HG03095 (cell line): ENCODE data around the gene DYNLT3.

ENCODE experiments used
- ATAC-seq: cut with Tn5 transposase; IDR thresholded peaks from one replicate; pipeline ENCODE4 v1.9.1; 2021; ENCODE audit warnings: moderate library complexity; ENCODE audit not compliant: unreplicated experiment

Gene DYNLT3

DNA sequence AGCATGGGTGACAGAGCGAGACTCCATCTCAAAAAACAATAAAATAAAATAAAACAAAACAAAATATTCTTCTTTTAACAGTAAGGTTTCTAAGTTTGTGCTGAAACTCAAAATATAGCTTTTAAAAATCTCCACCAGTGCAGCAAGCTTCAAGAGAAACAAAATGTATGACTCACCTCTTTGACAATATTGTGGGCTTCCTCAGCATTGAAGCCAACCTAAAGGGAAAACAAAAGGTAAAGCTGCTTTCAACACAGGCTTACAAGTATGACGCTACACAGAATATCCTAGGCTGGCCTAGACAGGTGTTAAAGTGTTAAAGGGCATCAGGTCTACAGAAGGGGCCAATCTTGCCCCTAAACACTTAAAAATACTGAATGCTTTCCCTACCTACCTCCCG, 1.2 kb downstream of the DYNLT3 start:
- ATAC-seq = no peak

DNA sequence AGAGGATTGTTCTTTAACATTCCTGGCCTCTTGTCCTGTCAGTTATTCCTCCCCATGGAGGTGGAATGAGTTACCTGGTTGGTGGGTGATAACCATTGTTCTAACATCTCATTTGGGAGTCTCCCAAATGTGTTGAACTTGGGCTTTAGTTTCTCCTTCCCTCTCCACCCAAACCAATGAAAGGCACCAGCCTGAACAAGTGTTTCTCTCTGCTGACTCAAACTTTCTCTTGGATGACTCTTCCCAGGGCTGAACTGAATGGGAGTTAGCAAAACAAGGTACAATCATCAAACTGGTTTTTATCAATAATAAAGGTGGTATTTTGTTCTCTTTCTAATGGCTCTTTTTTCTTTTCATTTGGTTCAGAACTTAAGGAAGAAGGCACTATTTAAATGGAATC, 2.7 kb downstream of the DYNLT3 start:
- no peak for ATAC-seq

DNA sequence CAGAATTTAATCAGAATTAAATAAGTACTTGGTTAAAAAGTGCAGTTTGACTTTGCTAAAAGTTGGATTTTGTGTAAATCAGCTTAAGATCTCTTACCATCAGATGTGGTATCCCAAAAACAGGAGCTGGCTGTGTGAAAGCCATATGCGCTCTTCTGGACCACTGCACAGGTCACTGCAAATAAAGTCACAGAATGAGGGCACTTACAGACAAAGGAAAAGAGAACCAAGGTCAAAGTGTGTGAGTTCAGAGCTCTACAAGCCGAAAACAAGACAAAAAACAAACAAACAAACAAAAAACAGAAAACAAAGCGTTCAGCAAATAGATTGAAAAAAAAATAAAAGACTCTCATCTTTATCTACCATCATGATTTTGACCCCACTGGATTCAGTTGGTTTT, 6.4 kb downstream of the DYNLT3 start:
- no peak for ATAC-seq

GRCh38 chrX:37834937-37835336, 12.4 kb downstream of the DYNLT3 start:
- ATAC-seq = no peak

GRCh38 chrX:37830371-37830770, 17.0 kb downstream of the DYNLT3 start:
- no peak for ATAC-seq

DNA sequence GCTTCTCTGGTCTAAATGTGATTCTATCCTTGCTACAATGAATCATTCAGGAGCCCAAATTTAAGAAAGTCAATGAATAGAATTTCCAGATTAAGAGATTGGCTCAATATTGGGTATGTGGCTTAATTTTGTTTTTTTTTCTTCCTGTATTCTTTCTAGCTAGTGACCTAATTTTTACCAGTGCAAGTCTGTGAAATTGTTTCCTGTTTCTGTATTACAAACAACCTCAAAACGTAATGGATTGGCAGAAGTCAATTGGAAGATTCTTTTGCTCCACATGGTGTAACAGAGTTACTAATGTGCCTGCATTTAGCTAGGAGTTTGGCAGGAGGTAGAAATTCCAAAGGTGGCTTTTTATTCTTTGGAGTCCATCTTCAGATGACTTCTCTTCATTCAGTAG, 17.6 kb downstream of the DYNLT3 start:
- no peak for ATAC-seq

- no peak for ATAC-seq
Measured at GRCh38 chrX:37825215-37825842, 22.0 kb downstream of the DYNLT3 start.

GRCh38 chrX:37824491-37825214, 22.7 kb downstream of the DYNLT3 start:
- ATAC-seq = no peak

GRCh38 chrX:37820646-37821045, 26.7 kb downstream of the DYNLT3 start:
- no peak for ATAC-seq

GRCh38 chrX:37818031-37818430, 29.3 kb downstream of the DYNLT3 start:
- peak; percentile 50 for ATAC-seq

- no peak for ATAC-seq
Measured at GRCh38 chrX:37817579-37817978, 29.8 kb downstream of the DYNLT3 start.

- no peak for ATAC-seq
Measured at GRCh38 chrX:37817176-37817575, 30.2 kb downstream of the DYNLT3 start.

DNA sequence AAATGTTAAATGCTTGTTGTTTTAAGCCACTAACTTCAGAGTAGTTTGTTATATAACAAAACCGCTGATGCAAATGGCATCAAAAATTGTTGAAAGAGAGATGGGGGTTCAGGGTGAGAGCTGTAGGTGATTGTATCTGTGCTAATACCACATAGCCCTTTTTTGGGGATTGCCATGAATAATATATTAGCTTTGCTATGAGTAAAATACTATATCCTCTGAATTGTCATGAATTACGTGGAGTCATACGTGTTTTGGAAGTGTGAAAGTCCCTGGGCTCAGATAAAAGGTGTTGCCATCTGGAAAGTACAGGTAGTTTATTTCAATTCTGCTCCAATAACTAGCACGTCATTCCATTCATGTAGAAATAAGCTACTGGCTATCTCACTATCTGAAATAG, 30.6 kb downstream of the DYNLT3 start:
- ATAC-seq = no peak

- no peak for ATAC-seq
Measured at GRCh38 chrX:37815366-37815765, 32.0 kb downstream of the DYNLT3 start.

GRCh38 chrX:37813570-37813969, 33.8 kb downstream of the DYNLT3 start:
- no peak for ATAC-seq

DNA sequence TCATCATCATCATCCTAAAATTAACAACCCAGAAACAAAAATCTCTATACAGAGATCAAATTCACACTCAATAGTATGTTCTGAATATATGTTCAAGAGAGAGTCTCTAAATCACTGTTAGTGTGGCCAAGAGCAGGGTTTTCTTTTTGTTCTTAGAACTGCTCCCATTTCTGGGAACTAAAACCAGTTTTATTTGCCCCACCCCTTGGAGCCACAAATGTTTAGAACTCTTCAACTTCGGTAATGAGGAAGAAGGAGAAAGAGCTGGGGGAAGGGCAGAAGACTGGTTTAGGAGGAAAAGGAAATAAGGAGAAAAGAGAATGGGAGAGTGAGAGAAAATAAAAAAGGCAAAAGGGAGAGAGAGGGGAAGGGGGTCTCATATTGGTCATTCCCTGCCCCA, 35.3 kb downstream of the DYNLT3 start:
- no peak for ATAC-seq

GRCh38 chrX:37809970-37810369, 37.4 kb downstream of the DYNLT3 start:
- ATAC-seq = peak; percentile 40

- ATAC-seq = no peak
Measured at GRCh38 chrX:37803057-37803456, 44.3 kb downstream of the DYNLT3 start.

DNA sequence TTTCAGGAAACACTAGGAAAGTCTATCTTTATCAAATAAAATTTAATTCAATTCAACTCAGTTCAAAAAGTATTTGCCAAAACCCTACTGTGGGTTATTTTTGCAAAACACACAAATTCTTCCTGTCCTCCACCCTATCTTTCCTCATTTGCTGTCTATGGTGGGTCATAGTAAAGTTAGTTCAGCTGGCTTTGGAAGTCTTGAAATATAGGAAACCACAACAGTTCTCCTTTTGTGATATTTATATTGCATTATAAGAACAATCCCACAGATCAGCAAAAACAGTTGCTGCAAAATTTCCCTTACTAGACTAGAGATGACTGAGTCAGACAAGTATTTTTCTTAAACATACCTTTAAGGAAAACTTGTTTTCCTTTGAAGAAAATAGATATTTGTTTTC, 45.3 kb downstream of the DYNLT3 start:
- ATAC-seq = no peak

DNA sequence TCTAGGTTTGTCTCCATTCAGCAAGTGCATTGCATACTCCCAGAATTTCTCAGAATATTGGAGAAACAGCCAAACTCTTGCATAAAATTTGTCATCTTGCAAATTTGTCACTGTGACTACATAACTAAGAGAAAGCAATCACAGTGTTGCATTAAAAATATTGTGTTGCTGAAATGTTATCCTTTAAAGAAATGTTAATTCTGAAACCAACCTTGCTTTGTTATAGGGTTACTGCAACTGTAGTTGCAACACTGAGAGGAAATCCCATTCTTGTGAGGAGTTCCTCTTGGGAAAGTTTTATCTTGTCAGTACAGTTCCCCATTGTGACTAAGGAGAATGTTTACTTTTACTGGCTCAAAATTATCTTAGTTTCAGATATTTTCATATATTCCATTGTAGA, 46.7 kb downstream of the DYNLT3 start:
- ATAC-seq = no peak

GRCh38 chrX:37799936-37800335, 47.4 kb downstream of the DYNLT3 start:
- no peak for ATAC-seq

- ATAC-seq = peak; percentile 67
Measured at GRCh38 chrX:37796805-37797204, 50.6 kb downstream of the DYNLT3 start.

DNA sequence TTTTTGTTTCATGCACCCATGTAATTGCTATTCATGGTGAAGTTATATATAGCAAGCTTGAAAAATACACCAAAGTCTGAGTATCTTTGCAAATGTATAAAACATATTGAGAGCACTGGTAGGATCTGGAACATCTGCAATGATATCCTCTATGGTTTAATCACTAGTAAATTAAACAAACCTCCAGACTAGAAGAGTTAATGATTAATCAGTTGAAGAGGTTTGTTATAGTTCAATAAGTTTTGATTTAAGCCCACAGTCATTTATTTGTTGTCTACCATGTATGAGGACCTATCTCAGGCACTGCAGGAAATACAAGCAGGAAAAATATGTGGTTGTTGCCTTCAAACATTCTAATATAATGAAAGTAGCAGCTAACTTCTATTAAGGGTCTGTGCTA, 51.1 kb downstream of the DYNLT3 start:
- no peak for ATAC-seq
